ENCODE data around the gene CKS1B. TPM values are rescaled to one million over a fixed set of nuclear protein-coding genes. Genes with fewer than 3 reads are reported as not detected.

Gene CKS1B
- total RNA-seq, 1 donor from 2014 or later = 16.0 TPM

DNA sequence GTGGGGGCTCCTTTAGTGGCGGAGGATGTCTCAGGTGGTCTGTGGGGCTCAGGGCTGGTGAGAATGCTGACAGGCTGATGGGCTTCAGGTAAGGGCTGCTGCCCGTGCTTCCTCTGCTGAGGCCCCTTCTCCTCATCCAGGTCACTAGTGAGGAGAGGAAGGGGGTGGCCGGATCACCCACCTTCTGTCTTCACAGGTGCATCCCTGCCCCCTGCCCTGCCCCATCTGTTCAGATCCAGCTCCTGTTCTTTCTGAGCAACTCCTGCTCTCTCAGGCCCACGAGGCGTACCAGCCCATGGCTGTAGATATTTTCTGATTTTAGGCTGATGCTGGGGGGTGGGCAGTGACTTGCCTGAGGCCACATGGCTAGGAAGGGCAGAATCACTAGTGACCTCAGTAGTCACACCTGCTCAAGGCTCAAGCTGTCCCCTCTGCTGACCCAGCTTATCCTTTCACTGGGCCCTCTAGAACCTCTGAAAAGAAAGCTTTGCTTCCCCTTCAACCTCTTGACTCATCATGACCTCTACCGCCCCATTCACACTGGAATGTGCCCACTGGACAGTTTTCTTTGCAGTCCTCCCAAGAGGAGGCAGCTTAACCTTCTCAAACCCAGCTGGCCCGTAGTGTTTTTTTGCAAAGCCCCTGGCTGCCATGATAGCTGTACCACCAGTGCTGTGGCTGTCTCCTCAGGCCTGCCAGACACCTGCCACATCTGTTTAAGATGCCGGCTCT lies 44.3 kb downstream of the CKS1B start:
- no peak for DNase-seq (ENCODE audit: low spot score)
- intact Hi-C loops (cut with DNase I) = loop anchor here (5.0 kb wide), 1 partner anchor 44 kb away; the partner anchor contains the start of gene EFNA4

DNA sequence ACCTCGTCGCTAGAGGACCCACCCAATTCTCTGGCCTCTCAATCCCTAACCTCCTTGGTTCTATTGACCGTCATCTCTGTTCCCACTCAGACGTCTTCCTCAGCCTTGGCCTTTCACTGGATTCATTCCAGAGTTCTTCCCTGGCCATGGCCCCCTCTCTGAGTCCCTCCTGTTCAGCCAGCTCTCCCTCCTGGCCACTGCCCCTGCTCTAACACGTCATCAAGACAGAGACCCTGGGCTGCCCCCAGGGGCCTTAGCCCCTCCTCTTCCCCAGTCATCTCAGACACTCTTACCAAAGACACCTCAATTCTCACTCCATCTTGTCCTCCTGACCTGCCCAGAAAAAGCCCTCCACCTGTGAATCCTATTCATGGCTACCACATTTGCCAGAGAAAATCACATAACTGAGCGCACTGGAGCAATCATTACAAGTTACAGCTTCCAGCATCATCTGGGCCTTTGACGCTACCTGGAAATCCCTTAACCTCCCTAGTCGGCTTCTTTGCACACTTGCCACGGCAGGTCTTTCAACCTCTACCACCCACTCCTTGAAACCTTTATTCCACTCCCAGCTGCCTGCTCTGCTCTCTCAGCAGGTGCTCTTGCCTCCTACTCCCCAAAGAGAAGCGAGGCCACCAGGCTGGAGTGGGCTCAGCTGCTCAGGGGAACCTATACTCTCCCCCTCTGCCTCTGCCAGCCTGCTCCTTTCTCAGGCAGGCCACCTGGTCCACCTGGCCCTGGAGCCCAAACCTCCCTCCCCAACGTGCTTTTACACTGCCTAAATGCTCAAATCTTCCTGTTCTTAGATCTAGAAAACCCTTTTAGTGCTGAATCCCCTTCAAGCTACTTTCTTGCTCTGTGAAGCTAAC lies 45.1 kb downstream of the CKS1B start:
- intact Hi-C loops (cut with DNase I) = loop anchor here (5.0 kb wide), 1 partner anchor 43 kb away; the partner anchor contains the start of gene EFNA4
- DNase-seq (ENCODE audit: low spot score) = no peak

DNA sequence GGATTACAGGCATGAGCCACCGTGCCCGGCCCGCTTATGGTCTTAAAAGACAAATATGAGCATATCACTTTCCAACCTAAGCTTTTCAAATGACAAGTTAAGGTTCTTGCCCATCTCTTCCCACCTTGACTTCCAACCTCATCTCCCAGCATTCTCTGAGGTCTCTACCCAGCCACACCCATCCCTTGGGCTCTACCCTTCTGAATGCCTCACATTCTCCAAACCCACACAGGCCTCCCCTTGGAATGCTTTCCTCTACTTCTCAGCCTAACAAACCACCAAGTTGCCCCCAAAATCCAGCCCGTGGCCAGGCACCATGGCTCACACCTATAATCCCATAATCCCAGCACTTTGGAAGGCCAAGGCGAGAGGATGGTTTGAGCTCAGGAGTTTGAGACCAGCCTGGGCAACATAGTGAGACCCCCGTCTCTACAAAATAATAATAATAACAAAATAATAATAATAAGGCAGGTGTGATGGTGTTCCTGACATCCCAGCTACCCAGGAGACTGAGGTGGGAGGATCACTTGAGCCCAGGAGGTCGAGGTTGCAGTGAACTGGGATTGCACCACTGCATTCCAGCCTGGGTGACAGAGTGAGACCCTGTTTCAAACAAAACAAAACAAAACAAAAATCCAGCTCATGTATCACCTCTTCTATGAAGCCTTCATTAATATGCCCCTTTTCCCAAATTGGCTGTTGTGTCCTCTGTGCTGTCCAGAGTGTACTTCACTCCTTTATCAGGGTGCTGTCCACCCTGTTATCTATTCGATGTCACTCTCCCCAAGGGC lies 47.9 kb downstream of the CKS1B start:
- no peak for DNase-seq (ENCODE audit: low spot score)
- intact Hi-C loops (cut with DNase I) = no loop called here

DNA sequence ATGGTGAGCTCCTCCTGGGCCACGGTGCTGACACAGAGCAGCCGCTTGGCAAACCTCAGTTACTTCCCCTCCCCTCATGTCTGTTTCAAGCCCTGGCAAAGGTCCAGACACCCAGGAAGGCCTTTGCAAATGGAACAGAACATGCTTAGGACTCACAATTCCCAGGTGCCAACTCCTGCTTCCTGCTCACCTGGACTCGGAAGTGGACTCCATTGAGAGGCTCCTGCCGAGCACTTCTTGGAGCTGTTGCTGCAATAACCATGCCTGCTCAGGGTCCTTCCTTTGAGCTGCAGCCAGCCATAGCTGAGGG lies 48.4 kb downstream of the CKS1B start:
- intact Hi-C loops (cut with DNase I) = no loop called here
- no peak for DNase-seq (ENCODE audit: low spot score)

DNA sequence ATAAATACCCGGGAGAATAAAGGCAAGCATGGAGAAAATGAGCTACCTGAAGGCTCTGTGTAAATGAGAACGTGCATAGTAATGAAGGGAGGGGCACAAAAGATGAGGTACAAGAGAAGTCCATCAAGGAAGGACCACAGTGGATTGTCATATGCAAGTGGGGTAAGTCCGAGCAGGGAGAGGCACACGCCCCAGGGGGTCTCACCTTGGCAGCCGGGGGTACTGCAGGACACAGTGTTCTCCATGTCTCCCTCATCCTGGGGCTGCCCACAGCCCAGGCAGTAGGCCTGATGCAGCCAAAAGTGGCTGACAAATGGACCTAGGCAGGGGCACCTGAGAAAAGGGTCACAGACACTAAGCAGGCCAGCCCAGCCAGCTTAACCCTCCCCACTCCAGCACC lies 49.1 kb downstream of the CKS1B start:
- DNase-seq (ENCODE audit: low spot score) = no peak
- intact Hi-C loops (cut with DNase I) = no loop called here

DNA sequence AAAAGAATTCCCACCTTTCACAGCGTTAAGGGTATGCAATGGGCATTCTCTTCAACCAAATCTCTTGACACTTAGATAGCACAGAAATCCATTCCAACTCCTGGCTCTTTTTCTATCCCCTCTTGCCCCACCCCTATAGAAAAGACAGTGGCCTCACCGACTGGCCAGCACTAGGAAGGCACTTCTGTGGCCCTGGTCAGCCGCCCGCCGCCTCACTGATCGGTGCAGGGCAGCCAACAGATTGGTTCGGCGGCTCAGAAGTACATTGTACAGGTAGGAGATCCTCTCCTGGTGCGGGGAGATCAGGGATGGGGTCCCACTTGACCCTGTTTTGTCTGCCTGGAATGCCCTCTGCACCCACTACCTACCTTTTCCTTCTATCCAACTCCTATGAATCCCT lies 49.8 kb downstream of the CKS1B start:
- intact Hi-C loops (cut with DNase I) = no loop called here
- DNase-seq (ENCODE audit: low spot score) = no peak

DNA sequence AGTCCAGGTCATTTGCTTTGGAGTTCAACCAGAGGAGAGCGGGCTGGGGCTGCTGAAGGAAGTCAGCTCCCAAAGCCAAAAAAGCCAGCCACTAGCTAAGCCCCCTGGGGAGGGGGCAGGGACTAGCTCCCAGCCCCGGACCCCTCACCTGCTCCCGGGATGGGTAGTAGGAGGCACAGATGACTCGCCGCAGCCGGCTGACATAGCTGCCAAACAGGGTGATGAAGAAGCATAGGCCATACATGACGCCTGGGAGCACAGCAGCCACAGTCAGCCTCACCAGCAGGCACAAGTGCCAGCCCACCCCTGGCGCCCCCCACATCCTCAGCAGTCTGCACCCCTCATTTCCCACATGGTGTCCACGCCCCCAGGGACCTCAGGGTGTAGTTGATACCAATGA lies 51.7 kb downstream of the CKS1B start:
- no peak for DNase-seq (ENCODE audit: low spot score)

DNA sequence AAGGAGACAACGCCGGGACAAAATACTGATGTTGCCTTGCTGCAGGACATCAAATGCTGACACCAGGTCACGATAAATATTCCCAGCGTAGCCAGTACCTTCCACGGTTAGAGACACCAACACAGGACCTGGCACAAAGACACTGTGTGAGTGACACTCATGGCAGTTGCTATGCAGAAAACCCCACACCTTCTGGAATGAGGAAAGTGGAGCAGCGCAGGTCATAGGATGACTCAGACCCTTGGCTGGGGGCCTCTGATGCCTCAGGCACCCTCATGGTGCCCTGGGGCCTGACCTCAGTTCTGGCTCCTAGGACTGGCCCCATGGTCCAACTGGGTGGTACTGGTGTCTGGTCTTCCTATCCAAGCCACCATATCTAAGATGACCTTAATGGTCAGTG lies 52.1 kb downstream of the CKS1B start:
- intact Hi-C loops (cut with DNase I) = no loop called here

More for the DNA sequence above, 51.7 kb downstream of the CKS1B start:
- intact Hi-C loops (cut with DNase I) = no loop called here

More for the DNA sequence above, 52.1 kb downstream of the CKS1B start:
- no peak for DNase-seq (ENCODE audit: low spot score)

Small RNA genes lying within 50 kb of the gene (microRNA-seq; reads per million reads assigned to microRNA genes)
- not detected for gene MIR4258

Other genes with a start within 250 kb of the CKS1B start
- gene KCNN3, start 104.4 kb upstream of the CKS1B start, total RNA-seq = 2.8 TPM
- 30.9 TPM for gene PMVK, start 38.0 kb upstream of the CKS1B start, total RNA-seq
- gene PBXIP1, start 18.6 kb upstream of the CKS1B start, total RNA-seq = 49.1 TPM
- 16.9 TPM for gene PYGO2, start 12.9 kb upstream of the CKS1B start, total RNA-seq
- 70.5 TPM for gene SHC1, start 3.9 kb upstream of the CKS1B start, total RNA-seq
- 22.2 TPM for gene FLAD1, start 8.7 kb downstream of the CKS1B start, total RNA-seq
- not detected for gene LENEP, start 18.9 kb downstream of the CKS1B start, total RNA-seq
- 41.9 TPM for gene ZBTB7B, start 28.1 kb downstream of the CKS1B start, total RNA-seq
- gene DCST2, start 59.1 kb downstream of the CKS1B start, total RNA-seq = 0.51 TPM
- gene DCST1, start 59.1 kb downstream of the CKS1B start, total RNA-seq = not detected
- 69.9 TPM for gene ADAM15, start 76.6 kb downstream of the CKS1B start, total RNA-seq
- gene EFNA4, start 89.1 kb downstream of the CKS1B start, total RNA-seq = 1.9 TPM
- 1.2 TPM for gene EFNA3, start 104.2 kb downstream of the CKS1B start, total RNA-seq
- gene EFNA1, start 153.2 kb downstream of the CKS1B start, total RNA-seq = 30.2 TPM
- 11.2 TPM for gene SLC50A1, start 161.2 kb downstream of the CKS1B start, total RNA-seq
- gene DPM3, start 165.8 kb downstream of the CKS1B start, total RNA-seq = 56.3 TPM
- 112 TPM for gene KRTCAP2, start 198.6 kb downstream of the CKS1B start, total RNA-seq
- not detected for gene TRIM46, start 199.2 kb downstream of the CKS1B start, total RNA-seq
- gene THBS3, start 233.2 kb downstream of the CKS1B start, total RNA-seq = 11.7 TPM
- 16.4 TPM for gene MTX1, start 234.0 kb downstream of the CKS1B start, total RNA-seq

All from cardiac septum (tissue), 1 donor.